H1 (cell line): ENCODE data around the gene RNF130.

Experiments
- CHD2 ChIP-seq: IDR thresholded peaks from 2 replicates; pipeline ENCODE4 v1.6.1; 2012; ENCODE audit warnings: low read length, improper control_type of control experiment
- CTCF ChIP-seq, 3 experiments: IDR thresholded peaks; 1 replicate in 2 of 3; 2 replicates in 1 of 3; pipeline versions ENCODE4 v1.5.1 to v1.6.1; 2011; ENCODE audit warnings: low read length in 3 of 3, mild to moderate bottlenecking in 3 of 3, inconsistent platforms in 2 of 3, low read depth in 1 of 3, moderate library complexity in 1 of 3; ENCODE audit not compliant: insufficient read depth in 1 of 3; ENCODE audit errors: control extremely low read depth in 1 of 3
- EP300 ChIP-seq, 2 experiments: IDR thresholded peaks; 1 replicate in 1 of 2; 2 replicates in 1 of 2; pipeline ENCODE4 v1.6.1; 2011 to 2012; ENCODE audit warnings: low read depth in 2 of 2, low read length in 2 of 2, mild to moderate bottlenecking in 2 of 2, borderline replicate concordance in 1 of 2, inconsistent platforms in 1 of 2, moderate library complexity in 1 of 2
- EZH2 ChIP-seq: fragments of 200-600 bp; sonication (generic); IDR thresholded peaks from 2 replicates; pipeline ENCODE4 v1.7.1; 2012; ENCODE audit warnings: low read depth, mild to moderate bottlenecking, moderate library complexity, low read length, inconsistent platforms; ENCODE audit not compliant: severe bottlenecking
- FOSL1 ChIP-seq: IDR thresholded peaks from 2 replicates; pipeline ENCODE4 v1.6.1; 2011; ENCODE audit warnings: mild to moderate bottlenecking, low read depth, low read length, moderate library complexity; ENCODE audit not compliant: insufficient read depth
- MAX ChIP-seq: IDR thresholded peaks from 2 replicates; pipeline ENCODE4 v1.6.1; 2012; ENCODE audit warnings: inconsistent platforms
- POLR2A ChIP-seq, 2 experiments: IDR thresholded peaks; 1 replicate in 1 of 2; 2 replicates in 1 of 2; pipeline ENCODE4 v1.6.1; 2011; ENCODE audit warnings: low read depth in 2 of 2, low read length in 2 of 2, mild to moderate bottlenecking in 2 of 2; ENCODE audit errors: control extremely low read depth in 1 of 2
- RAD21 ChIP-seq, 2 experiments: IDR thresholded peaks in 1 of 2; conservative IDR thresholded peaks in 1 of 2; 2 replicates each; pipeline ENCODE4 v1.6.1; 2011; ENCODE audit warnings: low read depth in 2 of 2, low read length in 2 of 2, improper control_type of control experiment in 1 of 2, inconsistent platforms in 1 of 2, mild to moderate bottlenecking in 1 of 2, moderate library complexity in 1 of 2
- SIN3A ChIP-seq, 2 experiments: IDR thresholded peaks in 1 of 2; conservative IDR thresholded peaks in 1 of 2; 2 replicates each; pipeline ENCODE4 v1.6.1; 2011 to 2012; ENCODE audit warnings: low read length in 2 of 2, improper control_type of control experiment in 1 of 2, low read depth in 1 of 2, mild to moderate bottlenecking in 1 of 2
- SP1 ChIP-seq: IDR thresholded peaks from 2 replicates; pipeline ENCODE4 v1.6.1; 2011; ENCODE audit warnings: low read depth, low read length
- SP4 ChIP-seq: IDR thresholded peaks from 2 replicates; pipeline ENCODE4 v1.6.1; 2012; ENCODE audit warnings: low read length, inconsistent platforms
- SRF ChIP-seq: IDR thresholded peaks from 2 replicates; pipeline ENCODE4 v1.6.1; 2011; ENCODE audit warnings: mild to moderate bottlenecking, low read depth, low read length, moderate library complexity
- TAF1 ChIP-seq: IDR thresholded peaks from 2 replicates; pipeline ENCODE4 v1.6.1; 2011; ENCODE audit warnings: mild to moderate bottlenecking, low read depth, low read length

- no peak for TF ChIP-seq MAX
- TF ChIP-seq CTCF (IDR thresholded peaks at IDR 0.05; ENCODE audit: control extremely low read depth in 1 of 3, insufficient read depth in 1 of 3, low read depth in 1 of 3, low read length in 3 of 3) = no peak
- no peak for TF ChIP-seq SP4
- TF ChIP-seq EP300 (IDR thresholded peaks at IDR 0.05; ENCODE audit: borderline replicate concordance in 1 of 2, low read depth in 2 of 2, low read length in 2 of 2) = no peak
- no peak for TF ChIP-seq SIN3A (conservative IDR thresholded peaks at IDR 0.05 in 1 of 2, IDR thresholded peaks at IDR 0.05 in 1 of 2; ENCODE audit: low read depth in 1 of 2, low read length in 2 of 2)
- no peak for TF ChIP-seq CHD2
- TF ChIP-seq SP1 = no peak
- no peak for TF ChIP-seq EZH2
- no peak for TF ChIP-seq RAD21 (IDR thresholded peaks at IDR 0.05 in 1 of 2, conservative IDR thresholded peaks at IDR 0.05 in 1 of 2; ENCODE audit: low read depth in 2 of 2, low read length in 2 of 2)
- TF ChIP-seq POLR2A (IDR thresholded peaks at IDR 0.05; ENCODE audit: control extremely low read depth in 1 of 2, low read depth in 2 of 2, low read length in 2 of 2) = no peak
- no peak for TF ChIP-seq TAF1
- TF ChIP-seq FOSL1 = no peak
- TF ChIP-seq SRF = no peak
Measured at GRCh38 chr5:180098526-180098925, 27.0 kb upstream of the RNF130 start.
